Esophagus squamous epithelium (tissue), 4 donors: ENCODE measurements around the gene TTC24.

Experiments
- POLR2A ChIP-seq, 4 donors: fragments of 450-650 bp; IDR thresholded peaks; one replicate each; pipeline ENCODE4 v1.6.1; 2017; ENCODE audit warnings: antibody characterized with exemption in 4 of 4, mild to moderate bottlenecking in 4 of 4, moderate library complexity in 3 of 4
- TF ChIP-seq, protein P1 (sequence below), 6 experiments: fragments of 450-650 bp in 4 of 6; fragments of 200-600 bp in 2 of 6; sonication (generic) in 2 of 6; IDR thresholded peaks; one replicate each; pipeline ENCODE4 v1.5.1; 2016 to 2019; ENCODE audit warnings: antibody characterized with exemption in 6 of 6, mild to moderate bottlenecking in 4 of 6, moderate library complexity in 4 of 6

DNA sequence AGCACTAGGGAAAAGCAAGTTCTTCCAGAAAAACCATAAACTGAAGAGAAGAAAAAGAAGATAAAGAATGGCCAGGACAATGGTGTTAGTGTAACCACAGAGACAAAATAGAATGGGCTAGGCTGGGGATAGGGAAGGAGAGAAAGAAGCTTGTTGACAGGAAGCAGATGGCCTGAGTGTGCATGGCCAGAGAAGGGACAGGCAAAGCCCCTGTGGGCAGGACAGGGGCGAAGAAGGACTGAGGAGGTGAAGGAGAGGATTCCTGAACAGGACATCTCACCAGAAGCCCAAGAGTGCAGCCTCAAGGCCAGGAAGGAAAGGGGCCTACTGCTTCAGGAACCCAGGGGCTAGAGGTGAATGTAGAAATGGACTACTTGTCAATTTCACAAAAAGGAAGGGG is 36.5 kb upstream of the TTC24 start:
- TF ChIP-seq, protein P1, sequence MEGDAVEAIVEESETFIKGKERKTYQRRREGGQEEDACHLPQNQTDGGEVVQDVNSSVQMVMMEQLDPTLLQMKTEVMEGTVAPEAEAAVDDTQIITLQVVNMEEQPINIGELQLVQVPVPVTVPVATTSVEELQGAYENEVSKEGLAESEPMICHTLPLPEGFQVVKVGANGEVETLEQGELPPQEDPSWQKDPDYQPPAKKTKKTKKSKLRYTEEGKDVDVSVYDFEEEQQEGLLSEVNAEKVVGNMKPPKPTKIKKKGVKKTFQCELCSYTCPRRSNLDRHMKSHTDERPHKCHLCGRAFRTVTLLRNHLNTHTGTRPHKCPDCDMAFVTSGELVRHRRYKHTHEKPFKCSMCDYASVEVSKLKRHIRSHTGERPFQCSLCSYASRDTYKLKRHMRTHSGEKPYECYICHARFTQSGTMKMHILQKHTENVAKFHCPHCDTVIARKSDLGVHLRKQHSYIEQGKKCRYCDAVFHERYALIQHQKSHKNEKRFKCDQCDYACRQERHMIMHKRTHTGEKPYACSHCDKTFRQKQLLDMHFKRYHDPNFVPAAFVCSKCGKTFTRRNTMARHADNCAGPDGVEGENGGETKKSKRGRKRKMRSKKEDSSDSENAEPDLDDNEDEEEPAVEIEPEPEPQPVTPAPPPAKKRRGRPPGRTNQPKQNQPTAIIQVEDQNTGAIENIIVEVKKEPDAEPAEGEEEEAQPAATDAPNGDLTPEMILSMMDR (IDR thresholded peaks at IDR 0.05), result no peak
- no peak for TF ChIP-seq POLR2A (IDR thresholded peaks at IDR 0.05)
